GM12801 (cell line): ENCODE measurements around the gene SLC24A4.

Experiments
- TF ChIP-seq, protein P1 (sequence below): IDR thresholded peaks from one replicate; pipeline ENCODE4 v1.5.1; 2011; ENCODE audit warnings: control low read depth; ENCODE audit not compliant: insufficient read length; ENCODE audit errors: extremely low read depth

Gene SLC24A4

DNA sequence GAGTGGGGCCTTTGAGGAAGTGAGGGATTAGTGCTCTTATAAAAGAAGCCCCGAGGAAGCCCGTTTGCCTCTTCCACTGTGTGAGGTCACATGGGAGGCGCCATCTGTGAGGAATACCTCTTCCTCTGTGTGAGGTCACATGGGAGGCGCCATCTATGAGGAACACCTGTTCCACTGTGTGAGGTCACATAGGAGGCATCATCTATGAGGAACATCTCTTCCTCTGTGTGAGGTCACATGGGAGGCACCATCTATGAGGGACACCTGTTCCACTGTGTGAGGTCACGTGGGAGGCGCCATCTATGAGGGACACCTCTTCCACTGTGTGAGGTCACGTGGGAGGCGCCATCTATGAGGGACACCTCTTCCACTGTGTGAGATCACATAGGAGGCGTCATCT lies 69.7 kb downstream of the SLC24A4 start:
- TF ChIP-seq, protein P1, sequence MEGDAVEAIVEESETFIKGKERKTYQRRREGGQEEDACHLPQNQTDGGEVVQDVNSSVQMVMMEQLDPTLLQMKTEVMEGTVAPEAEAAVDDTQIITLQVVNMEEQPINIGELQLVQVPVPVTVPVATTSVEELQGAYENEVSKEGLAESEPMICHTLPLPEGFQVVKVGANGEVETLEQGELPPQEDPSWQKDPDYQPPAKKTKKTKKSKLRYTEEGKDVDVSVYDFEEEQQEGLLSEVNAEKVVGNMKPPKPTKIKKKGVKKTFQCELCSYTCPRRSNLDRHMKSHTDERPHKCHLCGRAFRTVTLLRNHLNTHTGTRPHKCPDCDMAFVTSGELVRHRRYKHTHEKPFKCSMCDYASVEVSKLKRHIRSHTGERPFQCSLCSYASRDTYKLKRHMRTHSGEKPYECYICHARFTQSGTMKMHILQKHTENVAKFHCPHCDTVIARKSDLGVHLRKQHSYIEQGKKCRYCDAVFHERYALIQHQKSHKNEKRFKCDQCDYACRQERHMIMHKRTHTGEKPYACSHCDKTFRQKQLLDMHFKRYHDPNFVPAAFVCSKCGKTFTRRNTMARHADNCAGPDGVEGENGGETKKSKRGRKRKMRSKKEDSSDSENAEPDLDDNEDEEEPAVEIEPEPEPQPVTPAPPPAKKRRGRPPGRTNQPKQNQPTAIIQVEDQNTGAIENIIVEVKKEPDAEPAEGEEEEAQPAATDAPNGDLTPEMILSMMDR: no peak

DNA sequence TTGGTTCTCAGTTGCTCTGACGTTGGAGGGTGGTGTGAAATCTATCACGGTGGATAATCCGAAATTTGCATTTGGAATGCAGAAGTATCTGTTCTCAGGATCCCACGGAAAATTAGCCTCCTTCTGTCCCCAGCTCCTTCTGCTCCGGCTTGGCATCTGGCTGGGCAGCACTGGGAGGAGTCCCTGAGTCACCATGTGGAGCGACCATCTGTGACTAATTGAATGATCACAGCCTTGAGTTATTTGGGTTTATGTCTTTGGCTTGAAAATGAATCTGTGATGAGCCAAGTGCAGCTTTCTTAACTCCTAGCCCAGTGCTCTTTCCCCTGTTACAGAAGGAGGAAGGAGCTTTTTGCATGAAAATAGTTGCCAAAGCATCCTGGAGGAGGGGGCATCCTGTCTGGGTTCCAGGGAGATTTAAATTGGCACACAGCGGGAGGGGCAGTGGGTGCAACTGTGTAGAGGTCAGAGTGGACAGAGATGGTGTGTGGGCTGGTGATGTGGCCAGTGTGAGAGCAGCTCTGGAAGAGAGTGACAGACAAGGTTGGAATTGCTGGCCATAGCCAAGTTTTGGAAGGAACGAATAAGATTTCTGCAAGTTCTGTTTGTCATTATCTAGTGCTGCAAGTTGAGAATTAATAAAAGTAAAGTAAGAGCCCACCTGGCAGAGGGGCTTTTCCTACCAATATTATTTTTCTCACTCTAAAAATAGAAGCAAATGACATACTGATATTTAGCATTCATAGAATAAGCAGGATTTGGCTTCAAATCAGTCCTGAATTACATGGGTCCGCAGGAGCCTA lies 74.4 kb downstream of the SLC24A4 start:
- TF ChIP-seq, protein P1: no peak

DNA sequence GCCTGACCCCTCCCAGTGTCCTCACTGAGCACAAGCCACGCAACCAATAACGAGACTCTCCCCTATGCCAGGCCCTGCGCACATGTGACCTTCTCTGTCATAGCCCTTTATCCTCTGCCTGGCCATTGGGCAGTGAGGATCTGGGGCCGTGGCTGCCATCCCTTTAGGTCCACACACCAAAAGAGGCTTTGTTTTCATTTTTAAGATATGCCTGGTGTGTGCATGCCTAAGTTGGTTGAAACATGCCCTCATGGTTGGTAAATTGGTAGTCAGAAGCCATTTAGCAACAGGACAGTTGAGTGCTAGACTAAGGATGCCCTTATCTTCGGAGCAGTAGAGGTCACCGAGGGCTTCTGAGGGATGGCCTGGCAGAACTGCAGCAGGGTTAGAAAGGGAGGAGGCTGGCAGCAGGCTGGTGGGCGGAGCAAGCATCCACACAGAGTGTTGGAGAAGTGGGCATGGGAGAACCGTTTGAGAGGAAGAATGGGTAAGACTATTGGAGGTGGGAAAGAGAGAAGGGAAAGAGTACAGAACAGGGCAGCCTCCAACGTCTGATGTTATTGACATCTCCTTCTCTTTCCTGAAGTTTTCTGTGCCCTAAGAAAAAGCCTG lies 75.1 kb downstream of the SLC24A4 start:
- TF ChIP-seq, protein P1: no peak

DNA sequence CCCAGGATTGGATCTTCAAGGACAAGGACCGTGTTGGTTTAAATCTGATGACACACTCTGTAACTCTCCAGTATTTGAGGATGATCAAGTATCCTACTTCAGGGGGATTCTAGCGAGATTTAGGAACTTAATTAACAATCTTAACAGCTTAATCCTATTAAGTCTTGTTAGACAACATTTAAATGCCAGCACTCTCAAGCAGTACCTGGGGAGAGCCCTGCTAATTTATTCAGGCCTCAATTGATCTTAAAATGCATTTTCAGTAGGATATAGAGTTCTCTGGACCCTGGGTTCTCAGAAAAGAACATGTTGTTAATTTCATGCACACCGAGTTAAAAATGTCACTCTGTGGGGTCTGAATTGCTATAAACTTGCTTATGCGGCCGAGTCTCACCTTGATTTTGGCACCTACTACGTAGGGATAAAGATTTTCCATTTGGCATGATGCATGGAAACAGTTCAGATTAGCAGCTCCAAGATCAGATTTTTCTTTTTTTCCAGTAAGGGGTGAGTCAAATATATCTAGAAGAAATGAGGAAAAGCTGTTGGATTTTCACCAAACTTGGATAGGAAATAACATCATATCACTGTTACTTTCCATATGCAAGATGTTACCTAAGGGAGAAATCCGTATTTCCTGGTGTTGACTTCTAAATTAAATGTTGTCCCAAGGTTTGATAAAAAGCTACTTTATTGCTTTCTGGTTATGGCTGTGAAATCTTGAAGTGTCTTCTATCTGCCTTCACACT lies 76.1 kb downstream of the SLC24A4 start:
- TF ChIP-seq, protein P1: no peak

DNA sequence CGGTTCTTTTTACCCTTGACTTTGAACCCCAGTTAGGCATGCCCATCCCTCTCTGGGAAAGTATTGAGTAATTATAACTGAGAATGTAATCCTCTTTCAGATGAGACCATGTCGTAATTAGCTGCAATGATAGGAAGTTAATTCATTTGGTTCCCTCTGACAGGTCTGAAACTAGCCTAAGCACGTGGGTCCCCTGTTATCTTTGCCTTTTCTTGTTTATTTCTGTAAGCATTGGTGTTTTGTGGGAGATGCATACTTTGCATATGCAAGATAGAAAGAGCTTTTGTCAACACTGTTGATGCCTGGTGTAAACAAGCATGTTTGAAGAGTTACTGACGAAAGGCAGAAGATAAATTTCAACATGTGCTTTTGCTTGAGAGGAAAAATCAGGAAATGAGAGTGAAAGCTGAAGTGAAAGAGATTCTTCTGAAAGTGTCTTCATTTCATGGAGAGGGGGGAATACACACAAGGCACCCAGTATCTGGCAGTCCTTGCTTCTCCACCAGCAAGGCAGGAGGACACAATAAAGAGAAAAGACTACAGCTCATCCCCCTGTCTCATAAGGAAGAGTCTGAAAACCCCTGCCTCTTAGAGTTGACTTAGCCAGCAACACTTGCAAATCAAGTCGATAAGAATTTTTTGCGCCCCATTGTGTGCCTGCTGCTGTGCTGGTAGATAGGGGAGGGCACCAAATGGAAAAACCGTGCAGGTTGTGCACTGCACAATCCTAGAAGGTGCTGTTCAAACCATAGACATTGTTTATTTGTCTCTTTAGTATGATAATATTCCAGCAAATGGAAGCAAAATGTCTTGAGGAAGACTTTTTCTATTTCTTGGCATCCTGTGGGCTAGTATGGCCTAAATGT lies 77.8 kb downstream of the SLC24A4 start:
- TF ChIP-seq, protein P1: no peak

DNA sequence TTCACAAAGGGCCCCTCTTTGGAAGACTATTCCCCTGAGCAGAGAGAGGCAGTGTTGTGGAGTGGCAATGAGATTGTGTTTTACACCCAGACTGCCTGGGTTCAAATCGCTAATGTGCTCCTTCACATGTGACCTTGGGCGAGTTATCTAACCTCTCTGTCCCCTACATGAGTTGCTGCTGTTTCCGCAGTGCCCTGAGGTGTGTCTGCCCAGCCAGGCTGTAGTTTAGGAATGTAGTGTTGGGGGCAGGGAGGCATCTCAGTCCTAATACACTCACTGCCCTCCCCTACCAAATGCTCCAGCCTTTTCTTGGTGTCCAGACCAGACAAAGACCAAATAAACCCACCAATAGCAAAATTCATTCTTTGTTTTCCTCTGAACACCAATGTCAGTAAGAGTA lies 78.6 kb downstream of the SLC24A4 start:
- TF ChIP-seq, protein P1: no peak

DNA sequence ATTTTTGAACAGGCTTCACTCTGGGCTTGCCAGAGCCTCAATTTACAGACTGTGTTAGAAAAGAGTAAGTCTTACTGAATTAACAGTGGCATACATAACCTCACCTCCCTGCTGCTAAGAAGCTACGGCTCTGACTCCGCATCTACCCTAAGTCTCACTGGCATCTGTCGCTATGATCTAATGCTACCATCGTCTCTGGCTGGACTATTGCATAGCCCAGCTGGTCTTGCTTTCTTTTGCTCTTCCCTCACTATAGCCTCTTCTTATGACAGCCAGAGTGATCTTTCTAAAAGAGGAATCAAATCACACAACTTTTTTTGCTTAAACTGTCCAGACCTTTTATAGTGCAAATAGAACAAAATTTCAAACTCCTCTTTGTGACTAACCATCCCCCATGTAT lies 81.1 kb downstream of the SLC24A4 start:
- TF ChIP-seq, protein P1: no peak
